NOMO-1 treated with DMSO at 0.1 percent for 48 hours (cell line): ENCODE measurements around the gene KRTAP3-2.

Experiments
- DNase-seq: peaks from one replicate; lab custom pipeline; 2025; ENCODE audit not compliant: unreplicated experiment; lab: John Stamatoyannopoulos, UW

The KRTAP3-2 gene

GRCh38 chr17:41012326-41013120 is 12.8 kb upstream of the KRTAP3-2 start:
- no peak for DNase-seq

GRCh38 chr17:41010441-41010840 is 10.7 kb upstream of the KRTAP3-2 start:
- DNase-seq, result no peak

DNA sequence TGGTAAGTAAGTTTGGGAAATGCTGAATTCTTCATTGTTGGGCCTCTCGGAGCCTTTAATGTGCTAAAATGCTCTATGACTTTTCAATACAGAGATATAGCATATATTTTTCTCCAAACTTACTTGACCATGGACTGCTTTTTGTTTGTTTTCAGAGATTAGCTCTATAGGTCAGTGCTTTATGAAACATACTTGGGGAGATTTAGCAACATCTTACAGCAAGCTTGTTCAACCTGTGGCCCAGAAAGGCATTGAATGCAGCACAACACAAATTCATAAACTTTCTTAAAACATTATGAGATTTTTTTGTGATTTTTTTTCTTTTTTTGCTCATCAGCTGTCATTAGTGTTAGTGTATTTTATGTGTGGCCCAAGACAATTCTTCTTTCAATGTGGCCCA is 10.2 kb upstream of the KRTAP3-2 start:
- no peak for DNase-seq

DNA sequence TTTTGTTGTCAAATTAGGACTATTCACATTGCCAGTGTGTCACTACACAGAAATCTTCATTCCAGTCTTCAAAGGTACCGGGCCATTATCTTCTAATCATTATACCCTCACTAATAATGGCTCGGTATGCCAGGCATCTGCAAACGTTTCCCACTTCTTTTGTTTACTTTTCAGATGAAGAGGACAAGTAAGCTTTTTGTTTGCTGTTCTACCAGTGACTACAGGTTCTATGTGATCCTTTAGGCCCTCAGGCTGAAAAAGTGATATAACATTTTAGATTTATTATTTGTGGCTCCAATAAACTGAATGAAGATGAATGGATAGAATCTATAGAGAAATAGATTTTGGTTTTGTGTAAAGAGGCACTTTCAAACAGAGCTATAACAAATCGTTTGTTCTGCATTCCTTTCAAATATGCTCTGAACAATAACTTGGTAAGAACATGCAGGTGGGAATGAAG is 9.6 kb upstream of the KRTAP3-2 start:
- DNase-seq, result no peak

- no peak for DNase-seq
Observed at GRCh38 chr17:41008811-41009210, 9.1 kb upstream of the KRTAP3-2 start, which contains the start of gene KRTAP3-1. KRTAP3-1 (minus strand) TSS chr17:41009128; CDS start chr17:41009074, 54 bp downstream.

DNA sequence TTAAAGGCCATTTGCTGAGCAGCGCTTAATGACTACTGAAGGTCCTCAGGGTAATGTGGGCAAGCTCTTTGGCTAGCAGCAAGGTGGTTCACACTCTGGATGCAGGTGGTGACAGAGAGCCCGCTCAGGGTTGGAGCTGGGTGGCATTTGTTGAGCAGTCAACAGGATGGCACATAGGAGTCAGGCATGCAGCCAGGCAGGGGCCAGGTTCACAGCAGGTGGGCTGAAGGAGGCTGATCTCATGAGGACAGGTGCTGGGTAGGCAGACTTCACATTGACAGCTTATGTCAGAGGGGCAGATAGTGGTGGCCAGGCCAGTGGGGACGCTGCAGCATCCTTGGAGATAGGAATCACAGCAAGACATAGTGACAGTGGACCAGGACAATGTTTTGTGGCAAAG is 4.7 kb upstream of the KRTAP3-2 start:
- no peak for DNase-seq

GRCh38 chr17:41003926-41004325 is 4.2 kb upstream of the KRTAP3-2 start:
- no peak for DNase-seq

- DNase-seq, result no peak
Observed at GRCh38 chr17:41002814-41003213, 3.1 kb upstream of the KRTAP3-2 start.

- DNase-seq, result no peak
Observed at GRCh38 chr17:41001795-41002194, 2.1 kb upstream of the KRTAP3-2 start.

DNA sequence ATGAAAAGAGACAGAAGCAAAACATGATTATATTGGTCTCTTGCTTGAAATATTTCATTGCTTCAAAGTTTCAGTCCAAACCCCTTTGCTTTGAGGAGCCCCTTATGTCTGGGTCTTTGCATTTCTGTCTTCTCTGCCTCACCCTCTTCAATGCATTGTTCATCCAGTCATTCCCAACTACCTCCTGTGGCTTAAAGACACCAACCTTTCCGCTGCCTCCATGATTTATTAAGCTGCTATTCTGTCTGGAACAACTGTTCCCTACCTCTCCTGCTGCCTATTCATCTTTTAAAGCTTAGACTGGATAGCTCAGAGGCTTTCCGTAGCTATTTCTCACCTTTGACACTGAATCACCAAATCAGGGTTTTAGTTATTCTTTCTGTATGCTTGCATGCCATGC is 2.3 kb downstream of the KRTAP3-2 start:
- no peak for DNase-seq

- no peak for DNase-seq
Observed at GRCh38 chr17:40996829-40997228, 2.9 kb downstream of the KRTAP3-2 start.

GRCh38 chr17:40995116-40995515 is 4.6 kb downstream of the KRTAP3-2 start:
- DNase-seq, result no peak

- no peak for DNase-seq
Observed at GRCh38 chr17:40993839-40994238, 5.9 kb downstream of the KRTAP3-2 start, which contains the start of gene KRTAP3-3. KRTAP3-3 (minus strand) TSS chr17:40994164; CDS start chr17:40994097, 67 bp downstream.

- DNase-seq, result no peak
Observed at GRCh38 chr17:40993084-40993483, 6.6 kb downstream of the KRTAP3-2 start.

GRCh38 chr17:40992666-40993065 is 7.0 kb downstream of the KRTAP3-2 start:
- no peak for DNase-seq

DNA sequence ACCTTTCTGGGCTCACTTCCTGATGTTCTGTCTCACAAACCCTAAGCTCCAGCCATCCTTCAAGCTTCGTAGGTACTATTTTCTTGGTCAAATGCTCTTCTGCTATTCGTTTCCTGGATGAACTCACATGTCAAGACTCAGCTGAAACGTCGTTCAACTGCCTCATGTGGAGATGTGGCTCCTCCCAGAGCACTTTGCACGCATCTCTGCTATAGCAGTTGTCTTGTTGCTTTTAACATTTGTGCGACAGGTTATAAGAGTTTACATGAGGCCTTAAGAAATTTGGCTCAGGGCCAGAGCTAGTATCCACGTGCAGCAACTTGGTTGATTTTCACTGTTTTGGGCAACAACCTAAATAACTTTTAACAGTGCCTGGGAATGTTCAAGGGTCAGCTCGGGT is 12.8 kb downstream of the KRTAP3-2 start:
- no peak for DNase-seq

DNA sequence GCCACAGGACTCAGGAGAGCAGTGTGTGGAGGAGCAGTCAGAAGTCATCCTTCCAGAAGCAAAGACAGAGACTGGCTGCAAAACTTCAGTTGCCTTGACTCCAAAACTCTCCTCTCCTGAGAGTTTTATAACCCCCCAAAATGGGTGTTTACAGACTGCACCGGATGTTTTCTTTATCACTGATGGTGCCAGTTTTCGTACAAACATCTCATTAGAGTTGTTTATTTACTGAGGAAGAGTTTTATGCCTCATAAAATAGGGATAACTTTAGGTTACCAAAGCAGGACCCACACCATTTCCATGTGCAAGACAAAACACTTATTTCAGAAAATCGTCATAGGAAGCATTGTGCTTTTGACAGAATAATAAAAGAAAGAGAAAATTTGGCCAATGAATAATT is 15.5 kb downstream of the KRTAP3-2 start, which contains the start of gene KRT40:
KRT40 (minus strand) TSS at position 101 of the 400 bp plus-strand sequence; CDS start at position 48, 53 bp downstream.
- no peak for DNase-seq

DNA sequence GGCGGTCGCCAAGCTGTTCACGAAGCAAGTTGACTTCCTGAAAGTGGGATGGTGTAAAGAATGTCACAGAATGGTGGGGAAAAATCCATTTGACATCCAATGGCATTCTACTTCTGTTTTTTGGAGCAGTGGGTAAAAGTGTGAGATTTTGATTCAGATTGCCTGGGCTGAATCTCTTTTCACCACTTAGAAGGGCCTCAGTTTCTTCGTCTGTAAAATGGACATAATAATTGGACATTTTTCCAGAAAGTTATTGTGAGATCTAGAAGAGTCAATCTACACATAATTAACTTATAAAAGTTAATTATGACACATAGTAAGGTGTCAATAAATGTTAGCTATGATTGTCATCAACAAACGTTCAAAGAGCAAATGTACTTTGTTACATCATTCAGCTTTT is 18.6 kb downstream of the KRTAP3-2 start:
- no peak for DNase-seq

DNA sequence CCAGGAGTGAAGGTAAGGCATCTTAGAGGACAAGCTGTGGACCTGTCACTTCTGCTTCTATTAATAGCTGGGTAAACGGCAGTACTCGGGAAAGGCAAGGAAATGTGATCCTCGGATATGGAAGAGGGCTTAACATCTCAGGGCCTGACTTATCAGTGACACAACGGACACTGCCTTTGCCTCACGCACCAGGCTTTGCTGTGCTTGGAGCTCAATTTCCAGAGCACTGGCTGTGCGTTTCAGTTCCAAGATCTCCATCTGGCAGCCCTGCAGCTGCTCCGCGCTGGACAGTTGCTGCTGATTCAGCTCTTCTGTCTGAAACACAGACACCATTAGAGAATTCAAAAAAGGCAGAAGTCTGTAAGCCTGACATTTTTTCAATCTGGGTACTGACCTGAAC is 19.1 kb downstream of the KRTAP3-2 start:
- no peak for DNase-seq

DNA sequence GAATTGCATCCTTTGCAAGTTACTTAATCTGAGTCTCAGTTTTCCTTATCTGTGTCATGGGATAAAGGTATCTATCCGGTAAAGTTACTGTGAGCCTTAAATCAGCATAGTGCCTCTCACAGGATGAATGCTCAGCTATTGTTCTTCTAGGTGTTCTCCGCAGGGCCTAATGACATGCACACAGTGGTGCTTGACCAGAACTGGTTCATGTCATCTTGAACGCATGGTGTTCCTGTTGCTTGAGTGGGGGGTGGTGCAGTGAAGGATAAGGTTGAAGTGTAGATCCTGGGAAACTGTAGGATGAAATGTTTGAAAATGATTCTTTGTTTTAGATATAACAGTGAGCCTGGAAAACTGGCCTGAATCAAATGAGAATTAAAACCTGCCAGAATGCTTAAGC is 19.6 kb downstream of the KRTAP3-2 start:
- DNase-seq, result no peak

- no peak for DNase-seq
Observed at GRCh38 chr17:40978575-40979151, 21.0 kb downstream of the KRTAP3-2 start.

GRCh38 chr17:40975516-40975915 is 24.2 kb downstream of the KRTAP3-2 start:
- no peak for DNase-seq
